OCI-LY7 (cell line): ENCODE data around the gene RBP5. TPM values are rescaled to one million over a fixed set of nuclear protein-coding genes. Genes with fewer than 3 reads are reported as not detected.

ENCODE experiments used
- BruUV-seq: library from RNA; stranded (reverse); fragments of 400-500 nt; replicated peaks from 2 replicates; lab custom pipeline; 2021; lab: Mats Ljungman, UMichigan
- CTCF ChIA-PET: fragments of 300-600 bp; sonication (Branson Sonifier 250); formaldehyde crosslinking; loops from one replicate; lab custom pipeline; 2022; ENCODE audit warnings: antibody characterized with exemption; ENCODE audit not compliant: unreplicated experiment; lab: Charles Lee
- POLR2A ChIA-PET: fragments of 300-600 bp; sonication (Branson Sonifier 250); formaldehyde crosslinking; loops from one replicate; lab custom pipeline; 2022; ENCODE audit warnings: antibody characterized with exemption; lab: Charles Lee
- DNase-seq: peaks from one replicate; pipeline ENCODE4 v3.0.0-alpha.2; 2015; ENCODE audit warnings: low spot score
- H2AFZ ChIP-seq: fragments of 200-600 bp; sonication (generic), shearing (Covaris generic); 2 replicates; pipeline ENCODE4 v1.6.1; 2014; ENCODE audit warnings: mild to moderate bottlenecking, antibody characterized with exemption, low read length, moderate library complexity
- H3K27ac ChIP-seq: fragments of 200-600 bp; sonication (generic); 2 replicates; pipeline ENCODE4 v1.5.1; 2014; ENCODE audit warnings: mixed run types, low read depth, mild to moderate bottlenecking, moderate library complexity, low read length, inconsistent platforms; ENCODE audit not compliant: poor library complexity, severe bottlenecking
- H3K36me3 ChIP-seq: fragments of 200-600 bp; sonication (generic); 2 replicates; pipeline ENCODE4 v1.6.1; 2014; ENCODE audit warnings: mild to moderate bottlenecking, antibody characterized with exemption, low read length, moderate library complexity, mixed read lengths; ENCODE audit not compliant: insufficient read depth
- H3K4me1 ChIP-seq: fragments of 200-600 bp; sonication (generic); 2 replicates; pipeline ENCODE4 v1.5.1; 2014; ENCODE audit warnings: mild to moderate bottlenecking, low read length; ENCODE audit not compliant: insufficient read depth, poor library complexity, severe bottlenecking
- H3K4me2 ChIP-seq: fragments of 200-600 bp; sonication (generic); 2 replicates; pipeline ENCODE4 v1.6.1; 2014; ENCODE audit warnings: mild to moderate bottlenecking, low read length
- H3K4me3 ChIP-seq: fragments of 200-600 bp; sonication (generic); 2 replicates; pipeline ENCODE4 v1.5.1; 2014; ENCODE audit warnings: mild to moderate bottlenecking, low read depth, low read length; ENCODE audit not compliant: poor library complexity, severe bottlenecking
- H3K79me2 ChIP-seq: fragments of 200-600 bp; sonication (generic); 2 replicates; pipeline ENCODE4 v1.6.1; 2016; ENCODE audit warnings: low read depth, mild to moderate bottlenecking, low read length, moderate library complexity, mixed read lengths; ENCODE audit not compliant: insufficient read depth
- H3K9me2 ChIP-seq: fragments of 200-600 bp; sonication (generic); 2 replicates; pipeline ENCODE4 v1.6.1; 2016; ENCODE audit warnings: mild to moderate bottlenecking, low read length, mixed read lengths; ENCODE audit not compliant: insufficient read depth
- H3K9me3 ChIP-seq: fragments of 200-600 bp; sonication (generic); 2 replicates; pipeline ENCODE4 v1.6.1; 2014; ENCODE audit warnings: mild to moderate bottlenecking, mixed run types, low read length, mixed read lengths
- H4K20me1 ChIP-seq: fragments of 200-600 bp; sonication (generic); 2 replicates; pipeline ENCODE4 v1.6.1; 2014; ENCODE audit warnings: mild to moderate bottlenecking, antibody characterized with exemption, low read length, moderate library complexity, mixed read lengths; ENCODE audit not compliant: insufficient read depth
- CTCF ChIP-seq: fragments of 200-600 bp; sonication (generic); conservative IDR thresholded peaks from 2 replicates; pipeline ENCODE4 v1.5.1; 2014; ENCODE audit warnings: mild to moderate bottlenecking, antibody characterized with exemption, low read length, moderate library complexity, mixed read lengths
- EZH2phosphoT487 ChIP-seq: fragments of 200-600 bp; sonication (generic); IDR thresholded peaks from 2 replicates; pipeline ENCODE4 v1.6.1; 2018; ENCODE audit warnings: low read depth, borderline replicate concordance, mild to moderate bottlenecking, mixed run types, antibody characterized with exemption, low read length, moderate library complexity, mixed read lengths
- intact Hi-C: fragments of 100-400 bp; cut with micrococcal nuclease; formaldehyde crosslinking; loops from one replicate; pipeline ENCODE4 v1.10.0; 2022; ENCODE audit not compliant: unreplicated experiment
- total RNA-seq, 2 experiments: library from RNA; depleted of rRNA in 1 of 2; stranded (reverse); fragments of >200 nt in 1 of 2; shearing (Covaris generic) in 1 of 2; gene quantifications; 2 replicates each; pipeline ENCODE4 v1.2.3, GENCODE V29; 2014 to 2022

The RBP5 gene
- total RNA-seq, 2 experiments from 2014 or later, result 0.70 TPM; not detected in 1

GRCh38 chr12:7117670-7118069, 11.0 kb downstream of the RBP5 start:
- H3K36me3 ChIP-seq, result no peaks in the 10 kb centered on the region
- no peaks in the 10 kb centered on the region for H3K79me2 ChIP-seq
- H3K9me2 ChIP-seq, result no peaks in the 10 kb centered on the region
- no peaks in the 10 kb centered on the region for H3K9me3 ChIP-seq
- no peak for TF ChIP-seq EZH2phosphoT487
- no peak for TF ChIP-seq CTCF
- no peak overlapping the region for H3K4me3 ChIP-seq
- no peaks in the 10 kb centered on the region for H4K20me1 ChIP-seq
- DNase-seq, result no peak
- BruUV-seq, result no TSS peak
- ChIA-PET CTCF (no interaction called here), POLR2A (no interaction called here)
- intact Hi-C loops, result loop anchor here (10.0 kb wide), 1 partner anchor 1673 kb away; no protein-coding TSS in a partner anchor
- H2AFZ ChIP-seq, result no peak overlapping the region
- H3K4me2 ChIP-seq, result no peak overlapping the region
- no peak overlapping the region for H3K27ac ChIP-seq
- H3K4me1 ChIP-seq, result no peaks in the 10 kb centered on the region

GRCh38 chr12:7116916-7117315, 11.8 kb downstream of the RBP5 start:
- POLR2A ChIA-PET, result no interaction called here

More at GRCh38 chr12:7116916-7117315, 11.8 kb downstream of the RBP5 start:
- H3K4me1 ChIP-seq, result no peaks in the 10 kb centered on the region
- H3K4me2 ChIP-seq, result no peak overlapping the region
- CTCF ChIA-PET, result no interaction called here
- TF ChIP-seq CTCF (no peak), EZH2phosphoT487 (no peak)
- H3K4me3 ChIP-seq, result no peak overlapping the region
- no peaks in the 10 kb centered on the region for H3K9me2 ChIP-seq
- no peaks in the 10 kb centered on the region for H3K79me2 ChIP-seq
- H4K20me1 ChIP-seq, result no peaks in the 10 kb centered on the region
- intact Hi-C loops, result loop anchor here (10.0 kb wide), 1 partner anchor 1672 kb away; no protein-coding TSS in a partner anchor
- no peaks in the 10 kb centered on the region for H3K36me3 ChIP-seq
- no peak overlapping the region for H2AFZ ChIP-seq
- no peak overlapping the region for H3K27ac ChIP-seq
- no peaks in the 10 kb centered on the region for H3K9me3 ChIP-seq
- no TSS peak for BruUV-seq
- DNase-seq, result no peak
